Mesenteric fat pad (tissue), 1 donor: Measurements from ENCODE around the gene SFT2D3. TPM values are rescaled to one million over a fixed set of nuclear protein-coding genes. Genes with fewer than 3 reads are reported as not detected.

Experiments used
- DNase-seq: peaks from one replicate; pipeline ENCODE4 v3.0.0-alpha.2; 2020; ENCODE audit warnings: low spot score
- total RNA-seq: library from RNA; stranded (reverse); fragmentation: NEBNext Ultra II Directional; extraction: Animal tissue kit (Norgen Biotek cat#: 25700); gene quantifications from one replicate; pipeline ENCODE4 v1.2.1, GENCODE V29; 2021
- donor health status: DM: yes; HTN: yes; CAD: no.

The SFT2D3 gene
- total RNA-seq, 1 donor from 2014 or later: 4.2 TPM

DNA sequence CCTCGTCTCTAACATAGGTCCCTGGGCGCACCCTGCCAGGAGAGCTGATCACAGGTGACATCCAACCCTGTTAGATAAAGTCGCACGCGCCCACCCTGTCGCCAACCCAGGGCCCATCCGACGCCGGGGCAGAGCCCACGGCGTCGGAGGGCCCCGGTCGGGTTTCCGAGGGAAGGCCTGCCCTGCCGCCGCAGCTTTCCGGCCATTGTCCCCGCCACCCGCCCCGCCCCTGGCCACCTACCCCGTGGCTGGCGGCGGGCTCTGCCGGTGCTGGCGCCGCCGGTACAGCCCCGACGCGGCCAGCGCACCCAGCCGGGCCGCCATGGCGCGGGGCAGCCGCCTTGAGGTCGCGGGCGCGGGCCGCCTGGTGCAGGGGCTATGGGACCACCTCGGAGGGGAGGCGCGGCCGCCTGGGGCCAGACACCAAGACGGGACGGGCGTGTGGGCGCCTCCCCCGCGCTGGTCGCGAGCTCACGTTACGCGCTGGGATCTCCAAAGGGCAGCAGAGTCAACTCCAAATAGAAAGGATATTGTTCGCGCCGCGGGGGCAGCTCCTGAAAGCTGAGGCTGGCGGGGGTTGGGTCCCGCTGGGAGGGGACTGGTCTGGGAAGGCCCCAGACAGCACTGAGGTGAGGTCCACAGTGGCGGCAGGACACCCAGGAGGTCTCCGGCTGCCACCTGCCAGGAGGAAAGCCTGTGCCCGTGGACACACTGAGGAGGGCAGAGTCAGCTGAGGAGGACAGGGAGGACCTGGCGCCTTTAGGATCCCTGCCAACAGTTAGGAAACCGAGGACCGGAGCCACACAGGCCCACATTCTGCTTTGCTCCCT is 37.0 kb upstream of the SFT2D3 start:
- peak; percentile 84 for DNase-seq

DNA sequence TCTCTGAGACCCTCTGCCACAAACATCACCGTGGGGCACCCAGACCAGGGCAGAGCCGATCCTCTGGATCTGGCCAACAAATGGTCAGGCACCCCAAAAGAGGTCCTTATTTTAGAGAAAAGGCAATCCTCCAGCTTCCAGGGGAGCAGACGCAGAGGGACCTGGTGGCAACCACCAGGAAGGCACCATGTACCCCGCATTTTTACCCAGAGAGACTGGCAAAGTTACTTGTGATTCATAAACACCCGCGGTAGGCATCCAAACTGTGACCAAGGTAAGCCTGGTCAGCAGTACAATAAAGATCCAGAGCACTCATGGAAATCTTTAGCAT is 36.4 kb upstream of the SFT2D3 start:
- peak; percentile 69 for DNase-seq

- DNase-seq: peak; percentile 33
Measured at GRCh38 chr2:127665267-127665893, 35.9 kb upstream of the SFT2D3 start.

DNA sequence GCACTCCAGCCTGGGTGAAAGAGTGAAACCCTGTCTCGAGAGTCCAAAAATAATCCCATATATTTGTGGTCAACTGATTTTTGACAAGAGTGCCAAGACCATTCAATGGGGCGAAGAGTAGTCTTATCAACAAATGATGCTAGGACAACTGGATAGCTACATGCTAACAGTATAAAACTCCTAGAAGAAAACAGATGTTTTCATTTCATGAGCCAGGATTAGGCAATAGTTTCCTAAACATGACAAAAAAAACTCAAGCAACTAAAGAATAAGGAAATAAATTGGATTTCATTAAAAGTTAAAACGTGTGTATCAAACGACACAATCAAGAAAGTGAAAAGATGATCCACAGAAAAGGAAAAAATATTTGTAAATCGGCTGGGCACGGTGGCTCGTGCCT is 32.2 kb upstream of the SFT2D3 start:
- DNase-seq: no peak

DNA sequence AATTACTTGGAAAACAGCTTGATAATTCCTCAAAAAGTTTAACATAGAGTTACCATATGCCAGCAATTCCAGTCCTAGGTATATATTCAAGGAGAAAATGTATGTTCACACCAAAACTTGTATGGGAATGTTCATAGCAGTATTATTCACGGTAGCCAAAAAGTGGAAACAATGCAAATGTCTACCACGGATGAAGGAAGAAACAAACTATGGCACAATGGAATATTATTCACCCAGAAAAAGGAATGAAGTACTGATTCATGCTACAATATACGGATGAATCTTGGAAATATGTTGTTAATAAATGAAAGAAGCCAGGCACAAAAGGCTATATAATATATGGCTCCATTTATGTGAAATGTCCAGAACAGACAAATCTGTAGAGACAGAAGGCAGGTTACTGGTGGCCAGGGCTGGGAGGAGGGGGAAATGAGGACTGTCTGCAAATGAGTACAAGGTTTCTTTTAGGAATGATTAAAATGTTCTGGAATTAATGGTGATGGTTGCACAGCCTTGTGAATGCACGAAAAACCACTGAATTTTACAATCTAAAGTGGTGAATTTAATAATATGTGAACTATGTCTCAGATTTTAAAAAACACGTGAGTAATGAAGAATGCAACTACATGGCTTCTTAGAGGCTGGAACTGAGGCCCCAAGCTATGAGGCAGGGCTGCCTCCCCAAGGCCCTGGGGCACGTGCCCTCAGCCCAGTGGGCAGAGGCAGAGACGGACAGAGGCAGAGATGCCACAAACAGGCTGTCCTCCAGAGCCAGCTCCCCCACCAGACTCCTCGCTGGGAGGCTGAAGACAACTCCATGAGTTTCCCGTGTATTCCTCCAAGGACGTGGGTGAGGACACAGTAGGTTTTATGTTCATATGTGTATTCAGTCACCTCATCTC is 31.0 kb upstream of the SFT2D3 start:
- no peak for DNase-seq

DNA sequence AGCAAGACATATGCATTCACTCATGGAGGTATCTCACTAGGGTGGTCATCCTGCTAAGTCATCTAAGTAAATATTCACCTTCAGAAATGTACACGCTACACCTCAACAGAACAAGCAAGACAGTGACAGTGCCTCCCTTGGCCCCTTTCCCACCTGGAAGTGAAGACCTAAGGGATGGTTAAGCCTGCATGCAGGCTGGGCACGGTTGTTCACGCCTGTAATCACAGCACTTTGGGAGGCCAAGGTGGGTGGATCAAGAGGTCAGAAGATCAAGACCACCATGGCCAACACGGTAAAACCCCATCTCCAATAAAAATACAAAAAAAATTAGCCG is 30.4 kb upstream of the SFT2D3 start:
- DNase-seq: no peak

DNA sequence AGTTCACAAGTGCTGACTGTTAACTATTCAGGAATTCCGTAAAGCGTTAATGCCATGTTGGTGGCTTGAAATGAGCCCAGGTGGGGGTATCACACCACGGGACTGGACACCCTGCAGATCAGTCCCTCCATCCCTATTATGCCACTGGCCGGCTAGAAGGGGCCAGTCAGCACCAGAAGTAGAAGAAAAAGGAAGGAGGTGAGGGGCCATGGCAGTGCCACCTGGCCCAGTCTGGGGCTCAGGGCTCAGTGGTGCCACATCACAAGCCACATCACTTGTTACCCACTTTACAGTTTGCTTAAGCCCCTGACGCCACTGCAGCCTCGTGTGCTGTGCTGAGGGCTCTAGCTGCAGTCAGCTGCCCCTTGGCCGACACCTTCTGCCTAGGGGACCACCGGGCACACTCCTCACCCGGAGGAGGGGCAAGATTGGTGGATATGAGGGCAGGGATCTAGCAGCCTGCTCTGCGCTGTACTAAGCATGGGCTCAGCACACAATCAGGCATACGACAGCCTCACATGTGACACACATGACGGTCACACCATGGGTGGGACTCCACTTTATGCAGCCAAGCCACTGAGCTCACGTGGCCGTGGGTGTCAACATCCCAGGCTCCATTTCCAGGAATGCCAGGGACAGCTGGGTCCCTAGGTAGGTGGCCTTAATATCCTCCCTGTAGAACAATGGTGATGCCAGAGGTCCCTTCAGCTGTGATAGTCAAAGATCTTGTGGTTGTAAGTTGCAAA is 29.6 kb upstream of the SFT2D3 start:
- peak; percentile 81 for DNase-seq

DNA sequence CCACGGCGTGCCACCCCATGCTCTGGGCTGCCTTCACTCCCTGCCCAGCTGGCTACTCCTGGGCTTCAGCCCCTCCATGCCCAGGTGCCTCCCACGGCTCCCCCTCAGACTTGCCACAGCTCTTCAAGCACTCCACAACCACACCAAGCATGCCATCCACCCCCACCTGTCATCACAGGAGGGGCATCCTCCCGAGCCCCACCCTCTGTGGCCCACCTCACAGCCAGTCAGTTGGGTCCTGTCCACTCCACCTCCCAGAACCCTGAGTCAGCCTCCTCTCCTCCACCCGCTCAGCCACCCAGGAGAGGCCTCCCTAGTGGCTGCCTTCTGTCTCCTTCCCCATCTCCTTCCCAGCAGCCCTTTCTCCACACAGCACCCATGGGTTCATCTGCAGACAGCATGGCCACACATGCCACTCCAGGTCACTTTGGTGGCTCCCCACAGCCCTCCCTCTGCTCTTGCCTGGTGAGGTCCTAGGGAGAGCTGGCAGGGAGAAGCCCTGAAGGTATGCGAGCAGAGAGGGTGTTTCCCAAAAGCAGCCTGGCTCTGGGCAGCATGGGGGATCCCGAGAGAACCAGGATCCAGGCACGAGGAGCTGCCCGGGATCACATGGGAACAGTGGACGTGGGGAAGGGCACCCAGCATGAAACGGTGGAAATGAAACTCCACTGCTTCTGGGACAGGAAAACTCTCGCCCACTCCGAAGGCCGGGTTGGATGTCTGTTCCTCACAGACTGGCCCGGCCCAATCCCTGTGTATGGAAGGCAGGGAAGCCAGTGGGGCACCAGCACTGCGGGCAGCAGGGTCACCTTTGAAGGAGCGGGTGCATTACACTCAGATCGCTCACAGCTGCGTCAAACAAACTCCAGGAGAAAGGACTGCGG is 28.7 kb upstream of the SFT2D3 start:
- DNase-seq: peak; percentile 84

DNA sequence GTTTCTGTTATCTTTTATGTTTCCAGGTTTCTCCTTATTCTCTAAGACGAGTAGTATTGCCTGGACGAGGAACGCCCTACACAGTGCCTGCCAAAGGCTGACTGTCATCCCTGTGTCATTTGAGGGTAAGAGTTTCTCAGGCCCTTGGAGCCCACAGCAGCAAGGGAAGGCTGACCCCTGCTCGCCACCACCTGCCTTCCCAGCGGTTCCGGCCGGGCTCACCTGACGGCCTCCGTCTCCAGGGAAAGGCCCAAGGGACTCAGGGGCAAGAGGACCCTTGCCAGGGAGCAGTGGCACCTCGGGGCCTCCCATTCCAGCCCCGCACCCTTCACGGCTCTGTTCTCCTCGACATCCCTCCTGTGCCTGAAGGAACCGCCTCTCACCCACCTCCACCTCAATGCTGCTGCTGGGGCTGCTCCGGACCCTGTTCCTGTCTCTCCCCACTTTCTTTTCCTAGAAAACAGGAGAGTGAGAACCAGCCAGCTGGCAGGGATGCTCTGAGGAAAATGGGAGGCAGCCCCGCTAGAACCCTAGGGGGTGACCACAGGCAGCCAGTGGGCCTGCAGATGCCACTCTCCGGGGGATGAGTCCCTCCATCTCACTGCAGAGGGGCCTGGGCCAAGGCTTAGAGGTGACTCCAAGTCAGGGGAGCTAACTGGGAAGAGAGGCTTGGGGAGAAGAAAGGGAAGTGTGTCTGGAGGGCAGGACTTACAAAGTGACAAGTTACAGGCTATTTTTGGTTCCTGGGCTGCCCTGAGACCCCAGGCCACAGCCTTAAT is 27.8 kb upstream of the SFT2D3 start:
- DNase-seq: peak; percentile 83

- DNase-seq: peak; percentile 90
Measured at GRCh38 chr2:127674241-127675209, 26.8 kb upstream of the SFT2D3 start.

DNA sequence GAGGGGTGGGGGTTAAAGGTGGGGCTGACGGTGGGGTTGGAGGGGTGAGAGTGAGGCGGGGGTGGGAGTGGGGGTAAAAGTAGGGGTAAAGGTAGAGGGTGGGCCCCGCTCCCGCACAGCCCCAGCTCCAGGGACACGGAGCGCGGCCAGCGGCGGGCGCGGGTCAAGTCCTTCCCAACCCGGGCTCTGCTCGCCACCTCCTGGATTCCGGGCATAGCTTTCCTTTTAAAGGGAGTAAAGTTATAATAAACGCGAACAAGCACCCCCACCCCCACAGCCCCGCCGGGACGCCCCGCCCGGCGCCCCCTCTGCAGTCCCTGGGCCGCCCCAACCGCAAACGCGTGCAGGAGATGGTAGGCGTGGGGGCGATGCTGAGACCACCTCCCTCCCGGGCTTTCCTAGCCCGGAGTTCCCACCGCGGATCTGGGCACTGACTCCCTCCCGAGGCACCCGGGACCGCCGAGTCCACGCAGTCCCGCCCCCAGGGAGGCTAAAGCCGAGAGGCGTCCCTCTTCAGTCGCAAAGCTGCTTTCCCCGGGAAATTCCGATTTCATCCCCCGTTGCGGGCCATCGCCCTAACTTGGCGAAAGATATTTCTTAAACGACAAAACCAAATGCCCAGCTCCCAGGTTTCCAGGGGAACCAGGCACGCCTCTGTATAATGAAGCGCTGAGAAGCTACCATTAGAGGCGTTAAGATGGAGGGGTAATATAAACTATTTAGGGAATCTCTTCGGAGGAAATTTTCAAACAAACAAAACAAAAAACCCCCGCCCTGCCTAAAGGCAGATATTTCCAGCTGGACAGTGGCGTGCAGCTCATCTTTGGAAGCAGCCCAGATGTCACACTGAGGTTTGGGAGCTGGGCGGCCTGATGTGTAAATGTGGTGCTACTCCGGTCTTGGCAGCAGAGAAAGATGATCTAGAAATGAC is 25.7 kb upstream of the SFT2D3 start, which contains the start of gene LIMS2:
Gene LIMS2 (minus strand): TSS at position 200 of the 931 bp plus-strand sequence. CDS start 506 bp downstream, outside the sequence.
- peak; percentile 88 for DNase-seq

- DNase-seq: peak; percentile 81
Measured at GRCh38 chr2:127676906-127677305, 24.4 kb upstream of the SFT2D3 start.

GRCh38 chr2:127678531-127678930 is 22.8 kb upstream of the SFT2D3 start:
- peak; percentile 65 for DNase-seq

GRCh38 chr2:127678991-127679390 is 22.3 kb upstream of the SFT2D3 start:
- peak; percentile 73 for DNase-seq

DNA sequence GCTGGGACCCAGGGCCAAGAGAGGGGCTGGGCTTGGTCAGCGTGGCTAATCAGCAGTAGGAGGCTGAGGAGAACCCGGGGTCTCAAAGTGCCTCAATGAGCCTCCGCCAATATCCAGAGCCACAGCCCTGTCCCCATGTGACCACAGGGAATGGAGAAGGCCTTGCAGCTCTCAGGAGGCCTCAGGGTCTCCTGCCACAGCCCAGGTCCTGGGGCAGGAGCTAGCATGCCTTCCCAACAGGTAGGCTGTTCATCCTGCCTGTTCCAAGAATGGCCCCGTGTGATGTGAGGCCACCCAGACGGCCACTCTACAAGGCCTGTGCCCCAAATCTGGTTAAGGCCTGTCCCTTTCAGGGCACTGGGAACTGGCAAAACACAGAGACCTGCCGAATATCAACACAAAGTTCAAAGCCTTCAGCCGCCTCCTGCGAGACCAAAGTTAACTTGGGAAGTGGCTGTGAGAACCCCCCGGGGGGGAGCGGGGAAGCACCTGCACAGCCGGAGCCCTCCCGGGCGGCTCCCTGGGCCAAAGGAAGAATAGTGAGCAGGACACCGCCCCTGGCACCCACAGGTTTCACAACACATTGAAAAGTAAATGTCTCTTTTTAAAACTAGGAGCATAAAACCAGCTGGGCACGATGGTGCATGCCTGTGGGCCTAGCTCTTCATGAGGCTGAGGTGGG is 21.5 kb upstream of the SFT2D3 start:
- DNase-seq: peak; percentile 74

DNA sequence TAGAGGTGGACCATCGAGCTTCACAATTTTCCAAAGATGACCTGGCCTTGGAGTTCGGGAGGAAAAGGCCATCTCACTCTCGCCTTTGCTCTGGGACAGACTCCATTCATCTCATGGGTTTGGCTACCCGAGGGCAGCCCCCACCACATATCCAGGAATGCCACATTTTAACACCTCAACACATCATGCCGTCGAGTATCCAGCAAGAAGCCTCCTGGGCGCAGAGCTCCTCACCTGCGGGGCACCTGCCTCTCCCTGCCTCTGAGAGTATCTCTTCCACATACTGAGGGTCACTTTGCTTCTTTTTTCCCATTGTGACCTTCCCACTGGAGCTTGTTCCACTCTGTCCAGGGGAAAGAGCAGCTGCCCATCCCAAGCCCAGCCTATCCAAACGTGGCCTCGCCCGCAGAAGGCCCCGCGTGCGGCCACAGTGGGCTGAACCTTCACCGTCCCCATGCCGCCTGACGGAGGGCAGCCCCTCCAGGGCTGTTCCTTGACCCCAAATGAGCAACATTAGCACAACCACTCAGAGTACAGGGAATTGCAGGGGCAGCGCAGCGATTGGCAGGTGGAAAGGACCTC is 20.5 kb upstream of the SFT2D3 start:
- peak; percentile 68 for DNase-seq
